Activated CD4-positive, alpha-beta T cell treated with anti-CD3 and anti-CD28 coated beads, Interleukin-2, amount 10 ng/mL, durations not matched to agents 7 days and 5 days (primary cell): ENCODE data around the gene DNMT3B. TPM values are rescaled to one million over a fixed set of nuclear protein-coding genes. Genes with fewer than 3 reads are reported as not detected.
A peak's percentile ranks its signal among the peaks of the same experiment; 100 is the strongest.

Experiments
- CTCF ChIA-PET: fragments of 350-600 bp; sonication (Branson Sonifier 250); formaldehyde crosslinking; loops from one replicate; lab custom pipeline; 2021; ENCODE audit warnings: antibody characterized with exemption; lab: Charles Lee
- POLR2A ChIA-PET: fragments of 350-600 bp; sonication (Branson Sonifier 250); formaldehyde crosslinking; loops from one replicate; lab custom pipeline; 2021; ENCODE audit warnings: antibody characterized with exemption; lab: Charles Lee
- DNase-seq: peaks from one replicate; pipeline ENCODE4 v3.0.0-alpha.2; 2020
- H3K27ac Mint-ChIP-seq: one replicate; pipeline ENCODE4 v1.8.0; 2021; ENCODE audit warnings: mild to moderate bottlenecking, moderate library complexity, mixed read lengths
- H3K27me3 Mint-ChIP-seq: one replicate; pipeline ENCODE4 v1.8.0; 2021; ENCODE audit warnings: mixed read lengths
- H3K36me3 Mint-ChIP-seq: one replicate; pipeline ENCODE4 v1.8.0; 2021; ENCODE audit warnings: low read depth, mixed read lengths
- H3K4me1 Mint-ChIP-seq: one replicate; pipeline ENCODE4 v1.8.0; 2021; ENCODE audit warnings: mixed read lengths
- H3K4me3 Mint-ChIP-seq: one replicate; pipeline ENCODE4 v1.8.0; 2021; ENCODE audit warnings: mild to moderate bottlenecking, moderate library complexity, mixed read lengths
- H3K9me3 Mint-ChIP-seq: one replicate; pipeline ENCODE4 v1.8.0; 2021; ENCODE audit warnings: mixed read lengths
- total RNA-seq, 2 experiments: library from RNA; stranded (reverse); gene quantifications; one replicate each; pipeline ENCODE4 v1.2.3, GENCODE V29; 2021

Gene DNMT3B
- total RNA-seq, 2 experiments from 2014 or later = 3.7 to 4.1 TPM

DNA sequence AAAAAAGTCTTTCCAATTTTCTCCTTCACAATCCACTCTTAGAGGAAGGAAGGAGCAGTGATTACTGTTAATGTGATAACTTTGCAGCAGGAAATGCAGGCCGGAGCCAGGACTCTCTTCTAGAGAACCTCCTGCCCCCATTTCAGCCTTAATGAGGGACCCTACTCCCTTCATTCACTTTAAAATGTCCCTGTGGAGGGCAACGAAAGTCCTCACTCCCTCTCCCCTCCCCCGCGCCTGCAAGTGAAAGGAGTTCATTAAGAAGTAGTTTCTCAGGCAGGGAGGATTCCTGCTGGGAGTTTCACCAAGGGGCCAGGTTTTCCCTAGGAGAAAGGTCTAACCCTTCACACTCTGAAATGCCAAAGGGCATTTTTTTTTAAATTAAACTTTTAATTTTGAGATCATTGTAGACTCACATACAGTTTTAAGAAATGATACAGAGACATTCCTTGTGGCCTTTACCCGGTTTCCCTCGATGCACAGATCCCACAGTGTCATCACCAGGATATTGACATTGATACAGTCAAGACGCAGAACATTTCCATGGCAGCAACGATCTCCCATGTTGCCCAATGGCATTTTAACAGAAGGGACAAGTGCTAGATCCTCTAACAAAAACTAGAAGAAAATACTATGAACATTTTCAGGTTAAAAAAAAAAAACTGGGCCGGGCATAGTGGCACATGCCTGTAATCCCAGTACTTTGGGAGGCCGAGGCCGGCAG is 12.1 kb upstream of the DNMT3B start:
- CTCF ChIA-PET = no interaction called here
- no peaks in the 10 kb centered on the region for H3K9me3 Mint-ChIP-seq
- no peak overlapping the region for H3K4me3 Mint-ChIP-seq

DNA sequence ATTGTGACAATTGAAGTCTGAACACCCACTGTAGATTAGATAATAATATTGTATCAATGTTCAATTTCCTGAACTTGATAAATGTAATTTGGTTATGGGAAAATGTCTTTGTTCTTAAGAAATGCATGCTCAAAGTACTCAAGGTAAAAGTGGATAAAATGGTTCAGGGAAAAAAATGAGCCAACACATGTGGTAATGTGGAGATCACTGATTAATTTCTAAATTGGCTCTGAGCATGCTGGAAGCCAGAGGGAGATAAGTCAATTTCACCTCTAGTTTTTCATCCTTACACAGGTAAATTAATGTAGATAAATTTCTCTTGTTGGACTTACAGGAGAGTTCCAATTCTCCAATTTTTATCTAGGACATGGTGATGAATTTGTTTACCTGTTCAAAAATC is 10.9 kb upstream of the DNMT3B start:
- H3K27me3 Mint-ChIP-seq = no peaks in the 10 kb centered on the region
- no peaks in the 10 kb centered on the region for H3K4me1 Mint-ChIP-seq
- ChIA-PET CTCF (interaction anchor here (0.7 to 1.6 kb wide), 2 partner anchors 9 to 58 kb away, joined by 3 read pairs; no protein-coding TSS in a partner anchor), POLR2A (no interaction called here)
- no peaks in the 10 kb centered on the region for H3K9me3 Mint-ChIP-seq
- no peak overlapping the region for H3K4me3 Mint-ChIP-seq
- no peak for DNase-seq
- no peaks in the 10 kb centered on the region for H3K36me3 Mint-ChIP-seq
- H3K27ac Mint-ChIP-seq = no peak overlapping the region

More for the DNA sequence above, 12.1 kb upstream of the DNMT3B start:
- POLR2A ChIA-PET = no interaction called here
- DNase-seq = no peak
- Mint-ChIP-seq H3K4me1 (peaks cover under 1% of the 10 kb centered on the region), H3K27me3 (no peaks in the 10 kb centered on the region), H3K27ac (no peak overlapping the region), H3K36me3 (no peaks in the 10 kb centered on the region)

DNA sequence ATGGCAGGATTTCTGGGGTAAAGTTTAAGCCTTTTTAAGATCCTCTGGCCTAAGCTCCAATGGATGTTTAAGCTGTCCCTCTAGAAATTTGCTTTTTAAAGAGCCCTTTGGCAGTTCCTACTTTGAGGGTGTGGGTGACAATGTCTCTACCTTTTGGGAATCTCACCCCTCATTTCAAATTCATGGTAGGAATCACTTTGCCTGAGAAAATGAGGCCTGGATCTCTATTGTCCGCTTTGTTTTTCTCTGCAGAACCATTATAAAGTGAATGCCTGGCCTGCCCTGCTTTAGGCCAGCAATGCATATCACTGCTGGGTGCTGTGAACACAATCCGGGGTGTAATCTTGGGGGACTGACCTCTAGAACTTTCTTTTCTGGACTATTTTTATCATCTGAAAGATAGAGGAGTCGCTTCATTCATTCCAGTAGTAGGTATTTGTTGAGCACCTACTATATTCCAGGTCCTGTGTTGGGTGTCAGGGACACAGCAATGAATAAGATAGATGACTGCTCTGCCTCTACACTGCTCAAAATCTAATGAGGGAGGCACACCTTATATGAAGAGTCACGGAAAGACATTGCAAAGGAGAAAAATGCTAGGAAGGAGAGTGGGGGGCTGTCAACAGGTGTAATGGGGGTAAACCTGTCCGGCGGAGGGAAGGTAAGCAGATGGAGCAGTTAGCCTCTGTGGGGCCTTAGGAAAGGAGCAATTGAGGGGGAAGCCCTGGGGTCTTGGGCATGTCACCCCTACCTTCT is 10.3 kb upstream of the DNMT3B start:
- Mint-ChIP-seq H3K9me3 (no peaks in the 10 kb centered on the region), H3K27ac (no peak overlapping the region), H3K4me1 (no peaks in the 10 kb centered on the region), H3K27me3 (no peaks in the 10 kb centered on the region), H3K4me3 (no peak overlapping the region), H3K36me3 (no peaks in the 10 kb centered on the region)
- POLR2A ChIA-PET = interaction anchor here (0.6 kb wide), 1 partner anchor 52 kb away, joined by 5 read pairs; no protein-coding TSS in a partner anchor
- no peak for DNase-seq
- CTCF ChIA-PET = interaction anchor here (1.1 to 1.6 kb wide), 3 partner anchors 9 to 68 kb away, joined by 3 to 4 read pairs (median 3); partner anchors contain the start of gene MAPRE1

DNA sequence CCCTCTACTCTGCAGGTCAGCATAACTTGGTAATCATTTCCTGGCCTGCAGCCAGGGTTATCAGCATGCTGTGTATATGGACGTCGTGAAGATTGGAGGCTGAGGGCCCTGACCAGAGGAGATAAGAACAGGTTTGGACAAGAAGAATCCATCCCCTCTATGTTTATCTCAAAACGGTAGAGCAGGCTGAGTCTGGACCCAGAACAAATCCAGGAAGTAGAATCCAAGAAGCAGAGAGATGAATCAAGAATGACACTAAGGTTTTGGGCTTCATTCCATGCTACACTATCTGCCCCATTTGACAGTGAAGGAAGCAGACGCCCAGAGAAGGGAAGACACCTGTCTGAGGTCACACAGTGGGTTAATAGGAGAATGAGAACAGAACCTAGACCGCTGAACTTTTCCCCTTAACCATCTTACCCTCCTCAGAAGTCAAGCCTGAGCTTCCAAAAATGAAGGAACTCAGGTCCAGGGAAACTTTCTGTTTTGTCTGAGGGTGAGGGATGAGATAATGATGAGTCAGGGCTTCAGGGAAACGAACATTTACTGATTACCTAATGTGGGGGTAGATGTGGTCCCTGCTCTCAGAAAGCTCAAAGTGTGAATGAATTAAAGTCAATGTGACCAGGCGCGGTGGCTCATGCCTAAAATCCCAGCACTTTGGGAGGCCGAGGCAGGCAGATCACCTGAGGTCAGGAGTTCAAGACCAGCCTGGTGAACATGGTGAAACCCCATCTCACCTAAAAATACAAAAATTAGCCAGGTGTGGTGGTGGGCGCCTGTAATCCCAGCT is 9.5 kb upstream of the DNMT3B start:
- no peaks in the 10 kb centered on the region for H3K36me3 Mint-ChIP-seq
- H3K4me3 Mint-ChIP-seq = no peak overlapping the region
- POLR2A ChIA-PET = interaction anchor here (0.6 kb wide), 1 partner anchor 53 kb away, joined by 5 read pairs; no protein-coding TSS in a partner anchor

DNA sequence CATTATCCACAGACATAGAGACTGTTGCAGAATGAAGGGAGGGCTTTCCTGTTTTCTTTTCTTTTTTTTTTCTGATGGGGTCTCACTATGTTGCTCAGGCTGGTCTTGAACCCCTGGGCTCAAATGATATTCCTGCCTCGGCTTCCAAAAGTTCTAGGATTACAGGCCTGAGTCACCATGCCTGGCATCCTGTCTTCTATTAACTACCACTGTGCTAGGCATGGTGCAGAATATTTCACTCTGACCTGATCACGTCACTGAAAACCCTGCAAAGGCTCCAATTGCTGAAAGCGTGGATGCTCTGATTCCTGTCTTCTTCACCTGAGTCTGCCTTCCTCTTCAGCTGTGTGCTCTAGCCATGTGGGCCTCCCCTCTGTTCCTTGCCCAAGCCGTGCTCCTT is 8.5 kb upstream of the DNMT3B start:
- H3K9me3 Mint-ChIP-seq = no peaks in the 10 kb centered on the region
- no peaks in the 10 kb centered on the region for H3K27me3 Mint-ChIP-seq
- ChIA-PET POLR2A (no interaction called here), CTCF (interaction anchor here (0.6 to 1.1 kb wide), 4 partner anchors 9 to 349 kb away, joined by 3 to 4 read pairs (median 3); partner anchors contain the start of gene DNMT3B)
- no peak for DNase-seq
- H3K27ac Mint-ChIP-seq = no peak overlapping the region
- no peaks in the 10 kb centered on the region for H3K4me1 Mint-ChIP-seq
- H3K4me3 Mint-ChIP-seq = no peak overlapping the region
- H3K36me3 Mint-ChIP-seq = no peaks in the 10 kb centered on the region

More for the DNA sequence above, 9.5 kb upstream of the DNMT3B start:
- DNase-seq = no peak
- Mint-ChIP-seq H3K27me3 (no peaks in the 10 kb centered on the region), H3K27ac (no peak overlapping the region), H3K4me1 (no peaks in the 10 kb centered on the region), H3K9me3 (no peaks in the 10 kb centered on the region)
- CTCF ChIA-PET = interaction anchor here (1.0 to 1.1 kb wide), 3 partner anchors 10 to 68 kb away, joined by 3 to 4 read pairs (median 3); partner anchors contain the start of genes DNMT3B and MAPRE1

DNA sequence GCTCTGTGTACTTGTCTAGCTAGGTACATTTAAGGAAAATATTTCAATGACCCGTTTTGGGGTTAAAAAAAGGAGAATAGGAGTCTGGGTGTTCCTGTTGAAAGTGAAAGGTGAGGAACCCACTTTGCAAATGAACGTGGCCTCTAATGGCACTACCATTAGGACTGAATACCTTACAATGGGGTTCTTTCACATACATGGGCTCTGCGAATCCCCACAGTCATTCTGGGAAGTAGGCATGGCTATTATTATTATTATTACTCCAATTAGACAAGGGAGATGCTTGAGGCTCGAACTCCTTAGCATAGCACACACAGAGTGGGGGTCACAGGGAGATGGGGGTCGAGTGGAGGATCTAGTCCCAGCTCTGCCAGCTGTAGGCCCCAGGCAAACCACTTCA is 6.0 kb upstream of the DNMT3B start:
- no peaks in the 10 kb centered on the region for H3K9me3 Mint-ChIP-seq
- ChIA-PET POLR2A (no interaction called here), CTCF (interaction anchor here (0.6 to 1.3 kb wide), 4 partner anchors 8 to 1171 kb away, joined by 3 to 9 read pairs (median 3); no protein-coding TSS in a partner anchor)

DNA sequence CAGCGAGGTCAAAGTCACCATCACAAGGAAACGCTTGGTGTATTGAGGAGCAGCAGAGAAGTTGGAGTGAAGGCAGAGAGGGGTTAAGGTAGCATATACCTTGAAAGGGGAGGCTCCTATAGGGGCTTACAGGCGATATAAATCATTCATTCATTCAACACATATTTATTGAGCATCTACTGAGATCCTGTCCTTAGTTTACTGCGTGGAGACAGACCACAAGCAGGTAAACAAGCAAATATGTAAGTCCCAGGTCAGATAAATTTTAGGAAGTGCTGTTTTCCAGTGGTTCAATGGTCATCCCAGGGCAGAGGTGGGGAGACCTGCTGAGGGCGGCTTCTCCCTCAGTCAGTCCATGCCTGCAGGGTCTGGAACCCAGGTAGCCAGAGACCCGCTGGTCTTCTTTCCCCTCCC is 761 bp upstream of the DNMT3B start:
- POLR2A ChIA-PET = no interaction called here
- no peak for DNase-seq
- CTCF ChIA-PET = interaction anchor here (0.9 kb wide), 1 partner anchor 17 kb away, joined by 4 read pairs; no protein-coding TSS in a partner anchor
- Mint-ChIP-seq H3K27me3 (peaks cover 10% of the 10 kb centered on the region), H3K4me1 (peaks cover 19% of the 10 kb centered on the region), H3K27ac (peak overlapping the region; percentile 79), H3K36me3 (no peaks in the 10 kb centered on the region), H3K9me3 (no peaks in the 10 kb centered on the region), H3K4me3 (peak overlapping the region; percentile 78)

More for the DNA sequence above, 6.0 kb upstream of the DNMT3B start:
- Mint-ChIP-seq H3K27ac (no peak overlapping the region), H3K4me1 (peaks cover 5% of the 10 kb centered on the region), H3K4me3 (no peak overlapping the region), H3K27me3 (no peaks in the 10 kb centered on the region), H3K36me3 (no peaks in the 10 kb centered on the region)
- DNase-seq = no peak

DNA sequence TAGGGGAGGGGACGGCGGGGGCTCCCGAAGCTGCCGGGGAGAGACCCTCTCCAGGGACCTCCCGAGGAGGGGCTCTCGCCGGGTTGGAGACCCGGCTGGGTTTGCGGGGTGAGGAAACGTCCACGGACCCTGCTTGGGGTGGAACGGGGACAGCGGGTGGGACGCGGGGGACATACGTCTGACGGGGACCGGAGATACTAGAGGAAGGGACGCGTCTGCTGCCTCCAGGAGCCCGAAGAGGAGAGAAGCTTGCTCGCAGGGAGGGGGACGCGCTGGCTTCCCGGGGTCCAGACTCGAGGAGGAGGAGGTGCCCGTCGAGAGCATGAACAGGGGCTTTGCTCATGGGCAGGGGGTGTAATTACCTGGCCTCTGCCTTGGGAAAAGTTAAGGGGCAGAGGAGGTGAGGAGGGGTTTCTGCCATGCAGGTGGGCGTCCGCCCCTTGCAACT is 593 bp downstream of the DNMT3B start:
- Mint-ChIP-seq H3K27me3 (peaks cover 10% of the 10 kb centered on the region), H3K9me3 (no peaks in the 10 kb centered on the region), H3K27ac (peak overlapping the region; percentile 17), H3K4me3 (peak overlapping the region; percentile 80), H3K4me1 (peaks cover 19% of the 10 kb centered on the region), H3K36me3 (no peaks in the 10 kb centered on the region)
- DNase-seq = no peak
- ChIA-PET CTCF (interaction anchor here (0.6 to 2.2 kb wide), 12 partner anchors 9 to 90 kb away, joined by 3 to 12 read pairs (median 3); partner anchors contain the start of gene MAPRE1), POLR2A (interaction anchor here (0.8 kb wide), 1 partner anchor 20 kb away, joined by 4 read pairs; the partner anchor contains the start of gene COMMD7)

DNA sequence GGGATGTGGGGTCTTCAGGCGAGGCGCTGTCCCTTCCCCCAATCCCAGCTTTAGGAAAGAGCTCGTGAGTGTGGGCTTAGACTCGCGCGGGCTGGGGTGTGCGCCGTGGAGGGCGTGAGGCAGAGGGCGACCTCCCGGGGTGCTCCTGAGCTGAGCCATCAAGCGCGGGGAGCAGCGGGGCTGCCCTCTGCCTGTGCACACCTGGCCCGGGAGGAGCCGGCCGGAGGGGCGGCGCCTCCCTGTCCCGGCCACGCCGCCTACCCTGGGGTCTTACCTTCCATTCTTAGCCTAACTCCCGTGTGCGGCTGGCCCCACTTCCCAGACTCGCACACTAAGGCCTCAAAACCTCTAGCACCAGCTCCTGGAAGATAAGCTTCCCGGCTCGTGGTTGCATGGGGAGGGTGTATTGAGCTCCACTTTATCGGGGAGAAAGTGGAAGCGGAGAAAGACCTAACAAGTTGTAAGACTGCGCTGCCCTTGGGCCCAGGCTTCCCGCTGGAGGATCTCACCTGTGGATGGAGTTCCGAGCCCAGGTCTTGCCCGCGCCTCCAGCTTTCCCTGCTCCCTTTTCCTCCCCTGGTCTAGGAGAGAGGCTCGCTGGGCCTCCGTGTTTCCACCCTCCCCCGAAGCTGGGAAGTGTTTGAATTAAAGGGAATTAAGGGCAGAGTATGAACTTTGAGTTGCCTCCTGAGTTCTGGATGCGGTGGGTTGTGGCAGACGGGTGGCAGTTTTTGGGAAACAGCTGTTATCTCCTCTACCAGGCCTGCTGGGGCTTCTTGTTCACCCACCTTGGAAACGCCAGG is 1.2 kb downstream of the DNMT3B start:
- H3K4me1 Mint-ChIP-seq = peaks cover 19% of the 10 kb centered on the region
- peak overlapping the region; percentile 80 for H3K4me3 Mint-ChIP-seq
- H3K27me3 Mint-ChIP-seq = peaks cover 10% of the 10 kb centered on the region
- ChIA-PET POLR2A (interaction anchor here (0.8 kb wide), 1 partner anchor 20 kb away, joined by 4 read pairs; the partner anchor contains the start of gene COMMD7), CTCF (interaction anchor here (0.6 to 2.2 kb wide), 10 partner anchors 8 to 91 kb away, joined by 3 to 12 read pairs (median 3); partner anchors contain the start of gene MAPRE1)
- no peaks in the 10 kb centered on the region for H3K36me3 Mint-ChIP-seq
- no peaks in the 10 kb centered on the region for H3K9me3 Mint-ChIP-seq
- no peak for DNase-seq
- H3K27ac Mint-ChIP-seq = no peak overlapping the region

DNA sequence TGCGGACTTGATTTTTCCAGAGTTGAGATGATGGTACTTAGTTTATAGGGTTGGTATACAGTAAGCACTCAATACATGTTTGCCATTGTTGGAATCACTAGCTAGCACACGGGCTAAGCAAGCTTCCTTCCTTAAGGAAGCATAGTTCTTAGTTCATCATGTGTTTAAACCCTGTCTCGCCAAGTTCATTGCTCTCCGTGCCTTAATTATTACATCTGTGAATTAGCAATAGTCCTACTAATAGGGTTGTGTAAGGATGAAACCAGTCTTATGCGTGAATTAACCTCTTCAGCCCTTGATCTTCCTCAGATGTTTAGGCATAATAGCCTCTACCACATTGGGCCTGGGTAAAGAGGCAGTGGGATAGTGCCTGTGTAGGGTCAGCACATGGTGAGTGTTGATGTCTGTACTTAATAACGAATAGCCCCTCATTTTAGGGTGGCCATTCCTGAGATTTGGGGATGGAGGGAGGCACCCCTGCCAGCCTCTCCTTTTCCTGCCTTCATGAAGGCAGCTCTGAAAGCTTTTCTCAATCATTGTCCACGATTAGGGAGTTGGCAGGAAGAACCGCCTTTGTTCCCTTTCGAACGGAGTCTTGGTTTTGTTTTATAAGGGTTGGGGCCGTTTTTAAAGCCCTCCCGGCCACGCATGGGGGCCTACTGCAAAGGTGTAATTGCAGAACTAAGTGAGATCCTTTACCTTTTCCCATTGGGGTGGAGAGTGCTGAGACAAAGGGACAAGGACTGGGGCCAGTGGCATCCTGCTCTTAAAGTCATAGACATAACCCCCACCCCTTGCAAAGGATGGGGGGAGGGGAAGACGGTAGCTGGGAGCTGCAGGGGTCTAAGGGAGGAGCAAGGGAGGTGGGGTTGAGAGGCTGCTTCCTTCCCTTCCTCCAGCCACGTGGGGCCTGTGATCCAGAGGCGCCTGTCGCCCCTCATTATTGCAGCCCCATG is 2.1 kb downstream of the DNMT3B start:
- H3K36me3 Mint-ChIP-seq = no peaks in the 10 kb centered on the region
- peaks cover 19% of the 10 kb centered on the region for H3K4me1 Mint-ChIP-seq
- H3K9me3 Mint-ChIP-seq = no peaks in the 10 kb centered on the region
- no peak overlapping the region for H3K27ac Mint-ChIP-seq
- DNase-seq = no peak
- peaks cover 10% of the 10 kb centered on the region for H3K27me3 Mint-ChIP-seq
- POLR2A ChIA-PET = no interaction called here
- H3K4me3 Mint-ChIP-seq = peak overlapping the region; percentile 42
- CTCF ChIA-PET = interaction anchor here (0.9 to 2.2 kb wide), 4 partner anchors 9 to 29 kb away, joined by 3 to 12 read pairs (median 4); no protein-coding TSS in a partner anchor
